IMR-90 (cell line): Measurements from ENCODE around the gene ACTA2. TPM values are rescaled to one million over a fixed set of nuclear protein-coding genes. Genes with fewer than 3 reads are reported as not detected.

ENCODE experiments used
- ATAC-seq: fragments of 200-7000 bp; cut with Tn5 transposase; 2 replicates; pipeline ENCODE4 v1.9.1; 2020; ENCODE audit warnings: low read depth, mild to moderate bottlenecking, moderate library complexity
- BruUV-seq: library from RNA; stranded (reverse); fragments of 400-500 nt; replicated peaks from 2 replicates; lab custom pipeline; 2021; lab: Mats Ljungman, UMichigan
- CTCF ChIA-PET: fragments of 300-600 bp; formaldehyde crosslinking; extraction: SDS; loops from one replicate; lab custom pipeline; 2021; ENCODE audit warnings: antibody characterized with exemption; lab: Yijun Ruan, JAX
- POLR2A ChIA-PET: fragments of 300-600 bp; sonication (Branson Sonifier 250); formaldehyde crosslinking; loops from one replicate; lab custom pipeline; 2022; ENCODE audit warnings: antibody characterized with exemption; ENCODE audit not compliant: unreplicated experiment; lab: Charles Lee
- DNase-seq: peaks from one replicate; pipeline ENCODE4 v3.0.0; 2013
- H2AFZ ChIP-seq: replicated peaks from 2 replicates; pipeline ENCODE3; 2013; ENCODE audit warnings: low read length, mild to moderate bottlenecking; ENCODE audit not compliant: poor library complexity
- H2AK5ac ChIP-seq: 2 replicates; pipeline ENCODE4 v1.6.1; 2013; ENCODE audit warnings: low read depth, low read length, inconsistent platforms
- H2AK9ac ChIP-seq: replicated peaks from 2 replicates; pipeline ENCODE3; 2013; ENCODE audit warnings: mild to moderate bottlenecking, low read depth, low read length, moderate library complexity; ENCODE audit not compliant: poor library complexity
- H2BK120ac ChIP-seq: 2 replicates; pipeline ENCODE4 v1.6.1; 2013; ENCODE audit warnings: low read depth, low read length, inconsistent platforms
- H2BK15ac ChIP-seq: 3 replicates; pipeline ENCODE4 v1.6.1; 2013; ENCODE audit warnings: low read depth, low read length, inconsistent platforms
- H2BK20ac ChIP-seq: 2 replicates; pipeline ENCODE4 v1.6.1; 2013; ENCODE audit warnings: low read depth, mild to moderate bottlenecking, inconsistent platforms, low read length, moderate library complexity
- H2BK5ac ChIP-seq: 2 replicates; pipeline ENCODE4 v1.6.1; 2013; ENCODE audit warnings: mild to moderate bottlenecking, low read depth, low read length, inconsistent platforms; ENCODE audit not compliant: poor library complexity, severe bottlenecking
- H3K14ac ChIP-seq: replicated peaks from 2 replicates; pipeline ENCODE4 v1.6.1; 2013; ENCODE audit warnings: low read depth, low read length, inconsistent platforms
- H3K18ac ChIP-seq: 2 replicates; pipeline ENCODE4 v1.6.1; 2013; ENCODE audit warnings: low read depth, low read length, control low read depth
- H3K23ac ChIP-seq: 2 replicates; pipeline ENCODE4 v1.6.1; 2013; ENCODE audit warnings: low read depth, low read length, inconsistent platforms
- H3K27ac ChIP-seq: 2 replicates; pipeline ENCODE4 v1.5.1; 2013; ENCODE audit warnings: mild to moderate bottlenecking, control low read depth, low read length; ENCODE audit not compliant: insufficient read depth
- H3K27me3 ChIP-seq: 2 replicates; pipeline ENCODE4 v1.6.1; 2013; ENCODE audit warnings: low read length; ENCODE audit not compliant: control insufficient read depth, insufficient read depth
- H3K36me3 ChIP-seq: 2 replicates; pipeline ENCODE4 v1.6.1; 2013; ENCODE audit warnings: low read length, mixed read lengths; ENCODE audit not compliant: control insufficient read depth, insufficient read depth
- H3K4ac ChIP-seq: 2 replicates; pipeline ENCODE4 v1.6.1; 2013; ENCODE audit warnings: low read depth, low read length, inconsistent platforms
- H3K4me1 ChIP-seq: 2 replicates; pipeline ENCODE4 v1.6.1; 2013; ENCODE audit warnings: low read length, mixed read lengths; ENCODE audit not compliant: control insufficient read depth, insufficient read depth
- H3K4me2 ChIP-seq: 2 replicates; pipeline ENCODE4 v1.6.1; 2013; ENCODE audit warnings: low read depth, mild to moderate bottlenecking, control low read depth, low read length, moderate library complexity
- H3K4me3 ChIP-seq: 2 replicates; pipeline ENCODE4 v1.5.1; 2013; ENCODE audit warnings: low read depth, mild to moderate bottlenecking, control low read depth, low read length, moderate library complexity; ENCODE audit not compliant: insufficient read depth
- H3K56ac ChIP-seq: 2 replicates; pipeline ENCODE4 v1.6.1; 2013; ENCODE audit warnings: low read length, inconsistent platforms; ENCODE audit not compliant: insufficient read depth; ENCODE audit errors: extremely low read depth
- H3K79me1 ChIP-seq, 2 experiments: 2 replicates each; pipeline ENCODE4 v1.6.1; 2013; ENCODE audit warnings: low read length in 2 of 2, inconsistent platforms in 1 of 2, low read depth in 1 of 2
- H3K9ac ChIP-seq: 2 replicates; pipeline ENCODE4 v1.6.1; 2013; ENCODE audit warnings: low read depth, low read length, control low read depth
- H3K9me1 ChIP-seq: 2 replicates; pipeline ENCODE4 v1.6.1; 2013; ENCODE audit warnings: low read length, inconsistent platforms; ENCODE audit not compliant: insufficient read depth
- H3K9me3 ChIP-seq: 2 replicates; pipeline ENCODE4 v1.6.1; 2013; ENCODE audit warnings: low read length; ENCODE audit not compliant: control insufficient read depth, insufficient read depth
- H4K20me1 ChIP-seq: 2 replicates; pipeline ENCODE4 v1.6.1; 2013; ENCODE audit warnings: low read length, inconsistent platforms; ENCODE audit not compliant: insufficient read depth
- H4K5ac ChIP-seq: 2 replicates; pipeline ENCODE4 v1.6.1; 2013; ENCODE audit warnings: mild to moderate bottlenecking, low read depth, low read length, control low read depth
- H4K8ac ChIP-seq, 2 experiments: 2 replicates each; pipeline ENCODE4 v1.6.1; 2013; ENCODE audit warnings: low read depth in 2 of 2, low read length in 2 of 2, control low read depth in 1 of 2, inconsistent platforms in 1 of 2
- H4K91ac ChIP-seq: 2 replicates; pipeline ENCODE4 v1.6.1; 2013; ENCODE audit warnings: low read depth, low read length, inconsistent platforms; ENCODE audit not compliant: insufficient read depth
- BHLHE40 ChIP-seq: fragments of 150-350 bp; IDR thresholded peaks from 2 replicates; pipeline ENCODE4 v1.6.1; 2016; ENCODE audit warnings: mild to moderate bottlenecking, low read depth, low read length
- CEBPB ChIP-seq: IDR thresholded peaks from 2 replicates; pipeline ENCODE4 v1.6.1; 2012; ENCODE audit warnings: low read depth, low read length, improper control_type of control experiment
- CHD1 ChIP-seq: IDR thresholded peaks from 2 replicates; pipeline ENCODE4 v1.6.1; 2012; ENCODE audit warnings: low read depth, low read length, improper control_type of control experiment
- CTCF ChIP-seq: conservative IDR thresholded peaks from 2 replicates; pipeline ENCODE4 v1.5.1; 2012; ENCODE audit warnings: mild to moderate bottlenecking, low read depth, low read length, improper control_type of control experiment
- ELK1 ChIP-seq: fragments of 150-350 bp; IDR thresholded peaks from 2 replicates; pipeline ENCODE4 v1.6.1; 2016; ENCODE audit warnings: low read depth, mild to moderate bottlenecking, low read length, moderate library complexity, borderline replicate concordance
- FOS ChIP-seq: fragments of 150-350 bp; IDR thresholded peaks from 2 replicates; pipeline ENCODE4 v1.6.1; 2016; ENCODE audit warnings: low read depth, low read length
- MAFK ChIP-seq: IDR thresholded peaks from 2 replicates; pipeline ENCODE4 v1.6.1; 2012; ENCODE audit warnings: low read depth, low read length, improper control_type of control experiment
- MAZ ChIP-seq: IDR thresholded peaks from 2 replicates; pipeline ENCODE4 v1.6.1; 2012; ENCODE audit warnings: low read depth, mild to moderate bottlenecking, low read length, improper control_type of control experiment, moderate library complexity, borderline replicate concordance
- MXI1 ChIP-seq: IDR thresholded peaks from 2 replicates; pipeline ENCODE4 v1.6.1; 2012; ENCODE audit warnings: low read depth, mild to moderate bottlenecking, low read length, moderate library complexity, borderline replicate concordance
- NFE2L2 ChIP-seq: fragments of 150-350 bp; IDR thresholded peaks from 2 replicates; pipeline ENCODE4 v1.6.1; 2016; ENCODE audit warnings: low read depth, mild to moderate bottlenecking, low read length
- POLR2A ChIP-seq: IDR thresholded peaks from 2 replicates; pipeline ENCODE4 v1.6.1; 2012; ENCODE audit warnings: mild to moderate bottlenecking, low read depth, low read length
- RAD21 ChIP-seq: IDR thresholded peaks from 2 replicates; pipeline ENCODE4 v1.6.1; 2012; ENCODE audit warnings: low read length, improper control_type of control experiment
- RCOR1 ChIP-seq: IDR thresholded peaks from 2 replicates; pipeline ENCODE4 v1.6.1; 2012; ENCODE audit warnings: mild to moderate bottlenecking, low read length, improper control_type of control experiment; ENCODE audit not compliant: insufficient replicate concordance
- RFX5 ChIP-seq: IDR thresholded peaks from 2 replicates; pipeline ENCODE4 v1.8.0; 2012; ENCODE audit warnings: low read depth, mild to moderate bottlenecking, low read length, moderate library complexity
- SMC3 ChIP-seq: fragments of 150-350 bp; IDR thresholded peaks from 2 replicates; pipeline ENCODE4 v1.6.1; 2016; ENCODE audit warnings: low read depth, mild to moderate bottlenecking, antibody characterized with exemption, low read length, moderate library complexity
- USF2 ChIP-seq: fragments of 150-350 bp; IDR thresholded peaks from 2 replicates; pipeline ENCODE4 v1.6.1; 2017; ENCODE audit warnings: mild to moderate bottlenecking, antibody characterized with exemption, low read length, low read depth
- WGBS, 2 experiments: methylation state at CpG; one replicate each; pipeline versions ENCODE4 v1.1.5 to v1.1.7; 2013; ENCODE audit warnings: missing lambda C conversion rate in 2 of 2; ENCODE audit not compliant: insufficient read length in 1 of 2; ENCODE audit errors: extremely low coverage in 2 of 2; 5-methylcytosine and 5-hydroxymethylcytosine counted together
- dilution Hi-C: fragments of 300-500 bp; cut with HindIII; formaldehyde crosslinking; loops from one replicate; pipeline ENCODE4 v1.14.3; 2018; ENCODE audit warnings: low sequenced_read_pairs; ENCODE audit not compliant: unreplicated experiment
- in situ Hi-C: fragments of 300-500 bp; cut with MboI; formaldehyde crosslinking; loops from 3 replicates; pipeline ENCODE4 v1.14.3; 2019; ENCODE audit warnings: low sequenced_read_pairs, inconsistent platforms, mixed read lengths
- intact Hi-C: fragments of 100-400 bp; cut with micrococcal nuclease; formaldehyde crosslinking; loops from 2 replicates; pipeline ENCODE4 v1.10.0; 2022
- polyA plus RNA-seq, 3 experiments: library from polyadenylated mRNA; depleted of rRNA; stranded (reverse); fragments of >200 nt; gene quantifications; 2 replicates each; pipeline ENCODE4 v1.2.3, GENCODE V29; 2012; ENCODE audit warnings: low replicate concordance in 1 of 3
- total RNA-seq: library from RNA; depleted of rRNA; stranded (reverse); fragments of >200 nt; gene quantifications from 2 replicates; pipeline ENCODE4 v1.2.3, GENCODE V29; 2012

ACTA2 gene
- total and polyA plus RNA-seq, 2 of the 4 experiments (the other 2 are of a cell fraction) = 978 to 1,235 TPM

- no peak overlapping the region for H4K8ac ChIP-seq
- ChIA-PET CTCF (no interaction called here), POLR2A (no interaction called here)
- ATAC-seq (no peak), DNase-seq (no peak)
- no peak overlapping the region for H3K18ac ChIP-seq
- H2AFZ ChIP-seq = no peak overlapping the region
- H3K36me3 ChIP-seq = no peaks in the 10 kb centered on the region
- H2BK120ac ChIP-seq = no peak overlapping the region
- no TSS peak for BruUV-seq
- H3K27me3 ChIP-seq = no peaks in the 10 kb centered on the region
- no peak overlapping the region for H3K4ac ChIP-seq
- no peak overlapping the region for H2AK9ac ChIP-seq
- no peak overlapping the region for H3K23ac ChIP-seq
- no peak overlapping the region for H3K4me2 ChIP-seq
- no CpG with 5 or more reads among the region's 1 CpG for WGBS, 2 experiments
- H4K20me1 ChIP-seq = peaks cover 21% of the 10 kb centered on the region; the same call in 1 of the 2 replicates
- H3K14ac ChIP-seq = no peak overlapping the region
- H3K4me3 ChIP-seq = no peak overlapping the region
- peaks cover 32 to 71% of the 10 kb centered on the region in 2 experiments for H3K79me1 ChIP-seq
- intact Hi-C loops (no loop called here), dilution Hi-C loops (no loop called here), in situ Hi-C loops (no loop called here)
- H3K9me1 ChIP-seq = peaks cover 10% of the 10 kb centered on the region; the same call in 1 of the 2 replicates
- no peak overlapping the region for H3K27ac ChIP-seq
- no peak overlapping the region for H4K91ac ChIP-seq
- no peak overlapping the region for H2AK5ac ChIP-seq
- H3K9ac ChIP-seq = no peak overlapping the region
- TF ChIP-seq CEBPB (no peak), ELK1 (no peak), RAD21 (no peak), BHLHE40 (no peak), SMC3 (no peak), RFX5 (no peak), MXI1 (no peak), NFE2L2 (no peak), FOS (no peak), RCOR1 (no peak), MAFK (no peak), MAZ (no peak), POLR2A (no peak), CHD1 (no peak), CTCF (no peak), USF2 (no peak)
- H3K9me3 ChIP-seq = no peaks in the 10 kb centered on the region
- H3K4me1 ChIP-seq = peaks cover 11% of the 10 kb centered on the region
- H2BK5ac ChIP-seq = no peak overlapping the region
- H2BK15ac ChIP-seq = no peak overlapping the region
- no peak overlapping the region for H4K5ac ChIP-seq
- no peak overlapping the region for H3K56ac ChIP-seq
- no peak overlapping the region for H2BK20ac ChIP-seq
These were observed 44.4 kb upstream of the ACTA2 start for GRCh38 chr10:88996927-88997326.
